HG03045 (cell line): ENCODE measurements around the gene NALCN.

Source experiments
- ATAC-seq: cut with Tn5 transposase; IDR thresholded peaks from one replicate; pipeline ENCODE4 v1.9.1; 2021; ENCODE audit warnings: mild to moderate bottlenecking, moderate library complexity; ENCODE audit not compliant: unreplicated experiment

The NALCN gene

GRCh38 chr13:101049166-101049850 lies 367.0 kb downstream of the NALCN start:
- ATAC-seq = no peak

DNA sequence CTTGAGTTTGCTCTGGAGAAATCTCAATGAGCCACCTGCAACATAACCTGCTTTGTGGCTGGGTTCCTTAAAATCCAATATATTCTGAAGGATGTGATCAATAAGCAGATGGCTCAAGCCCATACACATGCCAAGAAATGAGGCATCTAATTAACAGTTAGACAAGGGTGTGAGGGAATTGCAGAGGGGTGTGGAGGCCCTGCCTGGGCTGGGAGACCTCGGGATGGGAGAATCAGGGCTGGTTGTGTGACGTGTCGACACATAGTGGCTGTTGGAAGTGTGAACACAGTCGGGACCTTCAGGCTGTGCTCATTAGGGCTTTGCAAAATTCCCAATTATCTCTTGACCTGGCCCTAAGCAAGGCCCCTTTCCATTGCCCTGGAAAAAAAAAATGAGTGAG lies 379.8 kb downstream of the NALCN start:
- no peak for ATAC-seq

DNA sequence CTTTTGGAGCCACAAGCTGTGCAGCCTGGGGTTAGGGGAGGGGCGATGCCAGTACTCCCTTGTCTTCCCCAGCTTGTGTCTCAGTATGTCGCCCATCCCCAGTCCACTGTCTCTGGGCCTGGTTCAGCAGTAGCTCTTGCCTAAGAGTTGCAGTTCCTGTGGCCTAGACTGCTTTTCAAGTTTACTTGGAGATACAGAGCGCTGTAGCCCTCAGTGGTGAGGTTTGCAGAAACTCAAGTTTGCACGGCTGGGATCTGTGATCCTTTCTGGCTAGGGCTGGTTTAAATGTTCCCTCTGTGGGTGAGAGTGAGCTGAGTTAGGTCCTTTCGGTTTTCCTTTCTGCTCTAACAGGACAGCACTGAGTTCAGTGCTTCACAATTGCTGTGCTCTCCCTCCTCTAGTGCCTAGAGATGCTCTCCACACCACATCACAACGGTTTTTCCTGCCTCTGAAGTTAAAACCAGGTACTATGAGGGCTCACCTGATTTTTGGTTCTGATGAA lies 381.1 kb downstream of the NALCN start:
- no peak for ATAC-seq

GRCh38 chr13:101026736-101027398 lies 389.4 kb downstream of the NALCN start:
- no peak for ATAC-seq

DNA sequence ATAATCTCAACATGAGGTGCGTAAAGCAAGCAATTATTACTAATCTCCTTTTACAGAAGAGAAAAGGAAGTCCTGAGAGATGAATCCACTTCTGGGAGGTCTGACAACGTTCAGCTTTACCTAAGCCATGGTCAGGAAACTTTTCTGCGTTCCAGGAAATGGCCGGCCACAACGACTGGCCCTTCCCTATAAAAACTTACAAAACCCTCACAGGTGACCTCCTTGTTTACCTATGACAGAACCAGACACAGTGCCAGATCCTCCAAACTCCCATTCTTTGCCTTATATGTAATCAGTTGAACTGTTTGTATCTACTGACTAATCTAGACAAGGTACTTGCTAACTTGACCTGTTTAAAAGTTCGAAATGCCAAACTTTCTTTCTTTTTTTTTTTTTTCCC lies 390.0 kb downstream of the NALCN start:
- no peak for ATAC-seq

DNA sequence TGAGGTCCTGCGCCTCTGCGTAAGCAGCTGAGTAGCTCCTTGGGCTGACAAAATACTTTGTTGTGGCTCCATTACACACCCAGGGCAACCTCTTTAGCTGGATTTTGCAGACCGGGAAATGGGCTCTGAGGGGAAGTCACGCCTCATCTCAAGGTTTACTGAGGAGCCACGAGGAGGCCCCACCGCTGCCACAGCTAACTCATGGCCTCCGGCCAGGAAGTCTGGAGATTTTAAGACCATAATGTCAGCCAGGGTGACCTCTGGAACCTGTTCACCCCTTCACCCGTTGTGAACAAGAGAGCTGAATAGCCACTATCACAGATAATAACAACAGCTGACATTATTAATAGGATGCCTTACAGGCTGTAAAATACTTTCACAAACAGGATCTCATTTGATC lies 390.4 kb downstream of the NALCN start:
- no peak for ATAC-seq

GRCh38 chr13:101025519-101025918 lies 390.8 kb downstream of the NALCN start:
- no peak for ATAC-seq

DNA sequence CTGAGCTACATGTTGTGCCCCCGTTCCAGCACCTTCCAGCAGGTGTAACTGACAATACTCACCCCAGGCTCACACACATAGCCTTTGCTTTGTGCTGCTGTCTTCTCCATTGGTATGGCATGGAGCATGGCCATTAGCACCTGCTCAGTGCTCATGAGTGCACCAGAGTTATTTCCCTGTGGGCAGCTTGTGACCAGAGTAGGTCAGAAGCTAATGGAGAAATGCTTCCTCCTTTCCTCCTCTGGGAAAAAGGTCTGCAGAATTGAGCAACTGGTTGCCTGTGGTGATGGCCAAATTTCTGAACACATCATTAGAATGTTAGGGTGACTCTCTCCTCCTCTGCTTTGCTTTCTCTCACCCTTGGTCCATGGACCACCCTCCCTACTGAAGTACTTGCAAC lies 397.2 kb downstream of the NALCN start:
- no peak for ATAC-seq

- no peak for ATAC-seq
These were observed 397.6 kb downstream of the NALCN start for GRCh38 chr13:101018720-101019119.

DNA sequence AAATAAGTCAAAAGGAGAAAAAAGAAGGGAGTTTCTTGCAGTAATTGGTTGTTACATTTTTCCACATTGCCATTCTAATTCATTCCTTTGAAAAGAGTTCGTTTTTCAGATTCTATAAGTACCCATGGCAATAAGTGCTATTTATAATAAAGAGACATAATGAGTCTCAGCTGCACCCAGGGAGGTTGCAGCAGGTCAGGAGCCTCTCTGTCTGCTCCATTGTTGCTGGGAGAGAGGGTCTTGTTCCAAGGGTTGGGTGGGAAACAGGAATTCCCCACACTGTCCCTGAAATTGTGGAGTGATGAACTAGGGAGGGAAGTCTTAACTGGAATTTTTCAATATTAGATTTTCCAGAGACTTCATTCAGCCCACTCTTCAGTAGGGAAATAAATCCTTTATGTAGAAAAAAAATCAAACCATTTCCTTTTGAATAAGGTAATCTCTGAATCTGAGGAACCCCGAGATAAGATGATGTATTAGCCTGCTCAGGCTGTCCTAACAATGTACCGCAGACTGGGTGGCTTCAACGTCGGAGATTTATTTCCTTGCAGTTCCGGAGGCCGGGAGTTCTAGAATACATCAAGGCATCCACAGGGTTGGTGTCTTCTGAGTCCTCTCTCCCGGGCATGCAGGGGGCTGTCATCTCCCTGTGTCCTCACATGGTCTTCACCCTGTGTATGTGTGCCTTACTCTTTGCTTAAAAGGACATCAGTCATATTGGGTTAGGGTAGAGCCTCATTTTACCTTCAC lies 399.0 kb downstream of the NALCN start:
- ATAC-seq = no peak

DNA sequence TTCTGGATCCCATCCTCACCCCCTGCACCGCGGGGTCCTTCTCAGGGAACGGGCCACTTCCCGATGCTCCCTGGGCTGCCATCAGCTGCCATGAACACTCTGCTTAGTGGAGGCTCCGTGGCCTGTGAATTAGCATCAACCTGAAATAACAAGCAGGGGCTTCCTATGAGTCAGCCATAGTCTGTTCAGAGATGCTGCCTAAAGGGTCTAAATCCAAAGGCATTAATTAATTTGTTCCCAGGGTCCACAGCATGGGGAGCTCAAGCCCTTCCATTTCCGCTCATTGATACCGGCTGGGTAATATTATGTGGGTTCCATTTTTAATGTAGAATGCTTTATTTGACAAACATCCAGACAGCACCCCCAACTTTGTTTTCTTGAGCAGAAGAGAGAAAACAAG lies 399.8 kb downstream of the NALCN start:
- ATAC-seq = no peak

DNA sequence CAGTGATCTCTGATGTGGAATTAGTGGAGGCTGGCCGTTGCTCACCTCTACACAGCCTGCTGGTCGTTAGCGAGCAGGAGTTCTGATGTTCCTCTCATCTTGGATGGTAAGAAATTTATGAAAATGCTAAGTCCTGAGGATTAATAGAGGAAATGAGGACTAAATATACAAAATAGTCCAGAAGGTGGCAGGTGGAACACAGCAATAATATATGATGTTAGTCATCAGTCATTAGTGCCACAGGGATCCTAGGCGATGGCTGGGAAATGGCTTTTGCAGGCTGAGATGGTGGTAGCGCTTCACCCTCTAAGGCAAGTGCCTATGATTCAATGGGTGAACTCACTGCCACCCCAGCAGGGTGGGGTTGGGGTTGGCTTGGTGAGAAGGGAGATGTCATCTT lies 403.1 kb downstream of the NALCN start:
- no peak for ATAC-seq

DNA sequence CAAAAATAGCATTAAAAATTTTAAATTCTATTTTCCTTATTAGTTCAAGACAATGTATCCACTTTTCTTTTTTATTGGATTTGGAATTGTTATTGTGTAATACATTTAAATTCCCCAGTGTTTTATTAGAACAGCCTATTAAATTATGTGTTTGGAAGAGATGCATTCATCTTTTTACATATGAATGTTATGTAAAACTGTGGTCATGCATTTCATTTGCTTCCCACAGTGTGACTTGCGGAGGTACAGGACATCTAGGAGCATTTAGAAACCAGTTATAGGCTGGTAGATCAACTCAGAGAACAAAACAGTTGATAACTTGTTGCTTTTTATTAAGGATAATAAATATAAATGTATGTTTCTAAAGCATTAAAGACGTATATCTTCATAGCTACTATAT lies 406.2 kb downstream of the NALCN start:
- ATAC-seq = no peak

GRCh38 chr13:101007245-101007644 lies 409.1 kb downstream of the NALCN start:
- ATAC-seq = no peak
